GM23338 (cell line): Measurements from ENCODE around the gene VPS8. TPM values are rescaled to one million over a fixed set of nuclear protein-coding genes. Genes with fewer than 3 reads are reported as not detected.

ENCODE experiments used
- ATAC-seq: fragments of 200-7000 bp; cut with Tn5 transposase; 3 replicates; pipeline ENCODE4 v1.9.1; 2020
- DNase-seq: peaks from one replicate; pipeline ENCODE4 v3.0.0-alpha.2; 2015; ENCODE audit warnings: low spot score
- H2AFZ ChIP-seq: fragments of 200-600 bp; sonication (generic); 2 replicates; pipeline ENCODE4 v1.8.0; 2016; ENCODE audit warnings: antibody characterized with exemption, mild to moderate bottlenecking, moderate library complexity
- H3F3A ChIP-seq: fragments of 200-600 bp; sonication (generic); replicated peaks from 2 replicates; pipeline ENCODE4 v1.8.0; 2017; ENCODE audit warnings: antibody characterized with exemption, mixed run types, low read depth
- H3K27ac ChIP-seq: fragments of 200-600 bp; sonication (generic); 2 replicates; pipeline ENCODE4 v1.6.1; 2016; ENCODE audit warnings: low read depth
- H3K27me3 ChIP-seq: fragments of 200-600 bp; sonication (generic); 2 replicates; pipeline ENCODE4 v1.8.0; 2016; ENCODE audit warnings: mild to moderate bottlenecking, mixed run types, moderate library complexity; ENCODE audit not compliant: insufficient read depth
- H3K36me3 ChIP-seq: fragments of 200-600 bp; sonication (generic); 2 replicates; pipeline ENCODE4 v1.8.0; 2016; ENCODE audit warnings: mild to moderate bottlenecking; ENCODE audit not compliant: insufficient read depth
- H3K4me1 ChIP-seq: fragments of 200-600 bp; sonication (generic); 2 replicates; pipeline ENCODE4 v1.8.0; 2016; ENCODE audit warnings: mild to moderate bottlenecking, moderate library complexity; ENCODE audit not compliant: insufficient read depth
- H3K4me2 ChIP-seq: fragments of 200-600 bp; sonication (generic); 2 replicates; pipeline ENCODE4 v1.7.1; 2017; ENCODE audit warnings: mixed run types
- H3K4me3 ChIP-seq: fragments of 200-600 bp; sonication (generic); 2 replicates; pipeline ENCODE4 v1.6.1; 2016; ENCODE audit warnings: mixed run types
- H3K79me2 ChIP-seq: fragments of 200-600 bp; sonication (generic); replicated peaks from 2 replicates; pipeline ENCODE4 v1.8.0; 2017; ENCODE audit warnings: mild to moderate bottlenecking; ENCODE audit not compliant: insufficient read depth
- H3K9me2 ChIP-seq: fragments of 200-600 bp; sonication (generic); 2 replicates; pipeline ENCODE4 v1.8.0; 2017; ENCODE audit not compliant: insufficient read depth
- H4K20me1 ChIP-seq: fragments of 200-600 bp; sonication (generic); replicated peaks from 2 replicates; pipeline ENCODE4 v1.8.0; 2017; ENCODE audit warnings: mild to moderate bottlenecking; ENCODE audit not compliant: insufficient read depth
- H3K27ac Mint-ChIP-seq: 2 replicates; pipeline ENCODE4 v1.8.0; 2020; ENCODE audit warnings: inconsistent platforms, mild to moderate bottlenecking, moderate library complexity, mixed read lengths
- H3K27me3 Mint-ChIP-seq: 3 replicates; pipeline ENCODE4 v1.8.0; 2022; ENCODE audit warnings: low read depth, mild to moderate bottlenecking, moderate library complexity, mixed read lengths, inconsistent platforms; ENCODE audit not compliant: insufficient read depth, poor library complexity
- H3K36me3 Mint-ChIP-seq: 3 replicates; pipeline ENCODE4 v1.8.0; 2021; ENCODE audit warnings: low read depth, mild to moderate bottlenecking, inconsistent platforms, moderate library complexity, mixed read lengths
- H3K4me1 Mint-ChIP-seq: 3 replicates; pipeline ENCODE4 v1.8.0; 2020; ENCODE audit warnings: mild to moderate bottlenecking, inconsistent platforms, mixed read lengths
- H3K4me3 Mint-ChIP-seq: 3 replicates; pipeline ENCODE4 v1.8.0; 2021; ENCODE audit warnings: moderate library complexity, mild to moderate bottlenecking, inconsistent platforms, mixed read lengths
- H3K9me3 Mint-ChIP-seq: 3 replicates; pipeline ENCODE4 v1.8.0; 2020; ENCODE audit warnings: moderate library complexity, mild to moderate bottlenecking, inconsistent platforms, mixed read lengths
- CREB1 ChIP-seq: fragments of 250-450 bp; sonication (Bioruptor Pico); IDR thresholded peaks from 2 replicates; pipeline ENCODE4 v1.5.0; 2020; ENCODE audit warnings: low read depth, mild to moderate bottlenecking, moderate library complexity
- ETS1 ChIP-seq: IDR thresholded peaks from 2 replicates; pipeline ENCODE4 v1.6.1; 2016; ENCODE audit warnings: antibody characterized with exemption
- EZH2phosphoT487 ChIP-seq: fragments of 200-600 bp; sonication (generic); IDR thresholded peaks from one replicate; pipeline ENCODE4 v1.8.1; 2018; ENCODE audit warnings: antibody characterized with exemption; ENCODE audit not compliant: unreplicated experiment
- POLR2AphosphoS5 ChIP-seq: IDR thresholded peaks from 2 replicates; pipeline ENCODE4 v1.6.1; 2016; ENCODE audit warnings: antibody characterized with exemption, low read depth
- ZNF331 ChIP-seq: fragments of 250-450 bp; sonication (Bioruptor Pico); IDR thresholded peaks from 2 replicates; pipeline ENCODE4 v1.5.0; 2020; ENCODE audit warnings: low read depth, mild to moderate bottlenecking, moderate library complexity
- ZNF462 ChIP-seq: fragments of 250-450 bp; sonication (Bioruptor Pico); IDR thresholded peaks from 2 replicates; pipeline ENCODE4 v1.5.0; 2020; ENCODE audit warnings: mild to moderate bottlenecking, moderate library complexity
- polyA plus RNA-seq: library from polyadenylated mRNA; unstranded; fragments of >200 nt; fragmentation: Nextera tagmentation; extraction: Ambion mirVana; gene quantifications from 2 replicates; pipeline ENCODE4 v1.2.1, GENCODE V29; 2016
- total RNA-seq: library from RNA; depleted of rRNA; stranded (reverse); fragments of >200 nt; shearing (Covaris generic); gene quantifications from 2 replicates; pipeline ENCODE4 v1.2.3, GENCODE V29; 2014

VPS8 gene
- total and polyA plus RNA-seq, 2 experiments from 2014 or later = 17.3 to 45.5 TPM

GRCh38 chr3:184887574-184887973 is 75.6 kb downstream of the VPS8 start (continued):
- TF ChIP-seq ZNF462 = no peak
- no peak for TF ChIP-seq ETS1
- no peak for TF ChIP-seq POLR2AphosphoS5
- no peak for TF ChIP-seq ZNF331 (CRISPR knock-in tag)
- no peak for TF ChIP-seq EZH2phosphoT487

GRCh38 chr3:184889312-184889904 is 77.4 kb downstream of the VPS8 start:
- Histone ChIP-seq H3K36me3 (no peaks in the 10 kb centered on the region), H3K27me3 (no peaks in the 10 kb centered on the region), H3K9me2 (no peaks in the 10 kb centered on the region), H3K4me2 (no peak overlapping the region), H2AFZ (no peak overlapping the region), H3K27ac (peak overlapping the region; percentile 14; the same call in 1 of the 2 replicates), H3K4me1 (no peaks in the 10 kb centered on the region), H3K79me2 (no peaks in the 10 kb centered on the region), H3K4me3 (no peak overlapping the region), H3F3A (no peaks in the 10 kb centered on the region), H4K20me1 (no peaks in the 10 kb centered on the region)
- no peaks in the 10 kb centered on the region for H3K9me3 Mint-ChIP-seq
- no peaks in the 10 kb centered on the region; the same call in 2 of the 3 replicates for H3K36me3 Mint-ChIP-seq
- DNase-seq (peak; percentile 69), ATAC-seq (peak; percentile 92)
- H3K4me1 Mint-ChIP-seq = peaks cover 10% of the 10 kb centered on the region; the same call in 2 of the 3 replicates
- no peaks in the 10 kb centered on the region for H3K27me3 Mint-ChIP-seq
- H3K27ac Mint-ChIP-seq = peak overlapping the region; percentile 41
- H3K4me3 Mint-ChIP-seq = no peak overlapping the region
- TF ChIP-seq ETS1 (no peak), POLR2AphosphoS5 (no peak), ZNF331 (CRISPR knock-in tag) (no peak), ZNF462 (no peak), CREB1 (CRISPR knock-in tag) (no peak)
